Measurements from ENCODE around the gene TRPM1. TPM values are rescaled to one million over a fixed set of nuclear protein-coding genes. Genes with fewer than 3 reads are reported as not detected.

Gene TRPM1
- total and polyA plus RNA-seq, 4 donors: 0.09 TPM; not detected in 3

GRCh38 chr15:31108836-31109235 is 7.3 kb upstream of the TRPM1 start:
- H3K9me3 ChIP-seq (ENCODE audit: control insufficient read depth in 4 of 4, insufficient read depth in 3 of 4, low read length in 3 of 4): peaks cover 0 to 3% (median 0%) of the 10 kb centered on the region in 4 donors
- WGBS, 2 donors: 93 to 98% methylated on average over 4 of the region's 4 CpGs
- H3K27ac ChIP-seq (ENCODE audit: low read depth in 1 of 2, low read length in 1 of 2): no peak overlapping the region
- H3K9ac ChIP-seq (ENCODE audit: insufficient read depth in 1 of 2, low read length in 2 of 2): no peak overlapping the region
- TF ChIP-seq, protein P1, sequence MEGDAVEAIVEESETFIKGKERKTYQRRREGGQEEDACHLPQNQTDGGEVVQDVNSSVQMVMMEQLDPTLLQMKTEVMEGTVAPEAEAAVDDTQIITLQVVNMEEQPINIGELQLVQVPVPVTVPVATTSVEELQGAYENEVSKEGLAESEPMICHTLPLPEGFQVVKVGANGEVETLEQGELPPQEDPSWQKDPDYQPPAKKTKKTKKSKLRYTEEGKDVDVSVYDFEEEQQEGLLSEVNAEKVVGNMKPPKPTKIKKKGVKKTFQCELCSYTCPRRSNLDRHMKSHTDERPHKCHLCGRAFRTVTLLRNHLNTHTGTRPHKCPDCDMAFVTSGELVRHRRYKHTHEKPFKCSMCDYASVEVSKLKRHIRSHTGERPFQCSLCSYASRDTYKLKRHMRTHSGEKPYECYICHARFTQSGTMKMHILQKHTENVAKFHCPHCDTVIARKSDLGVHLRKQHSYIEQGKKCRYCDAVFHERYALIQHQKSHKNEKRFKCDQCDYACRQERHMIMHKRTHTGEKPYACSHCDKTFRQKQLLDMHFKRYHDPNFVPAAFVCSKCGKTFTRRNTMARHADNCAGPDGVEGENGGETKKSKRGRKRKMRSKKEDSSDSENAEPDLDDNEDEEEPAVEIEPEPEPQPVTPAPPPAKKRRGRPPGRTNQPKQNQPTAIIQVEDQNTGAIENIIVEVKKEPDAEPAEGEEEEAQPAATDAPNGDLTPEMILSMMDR (IDR thresholded peaks at IDR 0.05; ENCODE audit: control extremely low read depth, extremely low read depth): no peak
- ATAC-seq (ENCODE audit: insufficient read depth, low FRiP score) (no peak), DNase-seq (no peak)
- H3K4me3 ChIP-seq: no peak overlapping the region
- H3K4me1 ChIP-seq (ENCODE audit: control insufficient read depth in 5 of 5, insufficient read depth in 5 of 5, low read length in 5 of 5): no peaks in the 10 kb centered on the region
- no peaks in the 10 kb centered on the region for H3K36me3 ChIP-seq (ENCODE audit: control insufficient read depth in 4 of 4, insufficient read depth in 4 of 4, low read length in 4 of 4)
- H3K27me3 ChIP-seq (ENCODE audit: control insufficient read depth in 3 of 3, insufficient read depth in 3 of 3, low read length in 2 of 3): no peaks in the 10 kb centered on the region

DNA sequence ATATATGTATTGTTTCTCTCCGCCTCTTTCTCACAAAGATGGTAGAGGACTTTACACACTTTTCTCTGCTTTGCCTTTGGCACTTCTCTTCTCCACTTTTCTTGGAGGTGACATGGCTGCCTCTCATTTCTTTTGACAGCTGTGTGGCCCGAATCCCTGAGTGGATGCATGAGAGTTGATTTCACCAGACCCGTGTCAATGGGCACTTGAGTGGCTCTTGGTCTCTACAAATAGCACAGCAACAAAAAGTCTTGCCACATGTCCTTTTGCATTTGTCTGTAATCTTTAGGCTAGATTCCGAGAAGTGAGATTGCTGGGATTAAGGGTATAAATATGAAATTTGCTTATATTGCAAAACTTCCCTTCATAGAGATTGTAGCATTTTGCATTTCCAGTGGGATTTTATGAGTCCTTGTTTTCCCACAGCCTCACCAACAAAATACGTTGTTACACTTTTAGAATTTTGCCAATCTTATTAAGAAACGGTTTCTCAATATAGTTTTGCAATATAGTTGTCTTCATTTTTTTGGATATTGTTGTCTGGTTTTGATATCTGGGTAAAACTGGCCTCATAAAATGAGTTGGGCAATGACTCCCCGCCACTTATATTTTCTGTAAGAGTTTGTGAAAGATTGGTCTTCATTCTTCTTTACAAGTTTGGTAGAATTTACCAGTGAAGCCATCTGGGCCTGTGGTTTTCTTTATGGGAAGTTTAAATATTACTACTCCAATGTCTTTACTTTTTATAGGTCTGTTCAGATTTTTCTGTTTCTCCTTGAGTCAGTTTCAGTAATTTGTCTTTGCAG is 5.2 kb upstream of the TRPM1 start:
- Histone ChIP-seq H3K27ac (ENCODE audit: low read depth in 1 of 2, low read length in 1 of 2) (no peak overlapping the region), H3K9ac (ENCODE audit: insufficient read depth in 1 of 2, low read length in 2 of 2) (no peak overlapping the region), H3K9me3 (ENCODE audit: control insufficient read depth in 4 of 4, insufficient read depth in 3 of 4, low read length in 3 of 4) (no peaks in the 10 kb centered on the region), H3K36me3 (ENCODE audit: control insufficient read depth in 4 of 4, insufficient read depth in 4 of 4, low read length in 4 of 4) (no peaks in the 10 kb centered on the region), H3K4me3 (no peak overlapping the region), H3K4me1 (ENCODE audit: control insufficient read depth in 5 of 5, insufficient read depth in 5 of 5, low read length in 5 of 5) (no peaks in the 10 kb centered on the region), H3K27me3 (ENCODE audit: control insufficient read depth in 3 of 3, insufficient read depth in 3 of 3, low read length in 2 of 3) (no peaks in the 10 kb centered on the region)
- WGBS, 2 donors: 46 to 55% methylated on average over 7 of the region's 7 CpGs
- TF ChIP-seq, protein P1 (IDR thresholded peaks at IDR 0.05; ENCODE audit: control extremely low read depth, extremely low read depth): no peak
- DNase-seq (no peak), ATAC-seq (ENCODE audit: insufficient read depth, low FRiP score) (no peak)

DNA sequence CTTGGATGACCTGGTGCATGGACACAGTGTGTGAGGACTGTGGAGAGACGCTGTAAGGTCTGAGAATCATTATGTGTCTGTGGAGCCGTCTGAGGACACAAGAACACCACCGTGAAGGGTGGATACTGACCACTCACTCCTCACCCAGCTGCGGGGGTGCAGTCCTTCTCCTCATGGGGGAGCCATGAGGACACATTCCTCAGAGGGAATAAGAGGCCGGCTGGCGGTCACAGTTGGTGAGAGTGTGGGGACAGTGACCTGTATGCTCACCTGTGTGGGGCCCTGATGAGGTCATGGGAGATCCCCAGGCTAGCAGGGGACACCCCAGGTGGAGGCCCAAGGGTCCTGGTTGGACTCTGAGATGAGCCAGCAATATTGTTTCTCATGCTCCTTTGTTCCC is 2.5 kb upstream of the TRPM1 start:
- ATAC-seq (ENCODE audit: insufficient read depth, low FRiP score): no peak

More for the DNA sequence above, 2.5 kb upstream of the TRPM1 start:
- no peak for DNase-seq
- H3K27ac ChIP-seq (ENCODE audit: low read depth in 1 of 2, low read length in 1 of 2): no peak overlapping the region
- no peaks in the 10 kb centered on the region for H3K36me3 ChIP-seq (ENCODE audit: control insufficient read depth in 4 of 4, insufficient read depth in 4 of 4, low read length in 4 of 4)
- H3K9me3 ChIP-seq (ENCODE audit: control insufficient read depth in 4 of 4, insufficient read depth in 3 of 4, low read length in 3 of 4): no peaks in the 10 kb centered on the region
- 94% methylated on average over 6 of the region's 6 CpGs for WGBS, 2 donors
- H3K27me3 ChIP-seq (ENCODE audit: control insufficient read depth in 3 of 3, insufficient read depth in 3 of 3, low read length in 2 of 3): no peaks in the 10 kb centered on the region
- TF ChIP-seq, protein P1 (IDR thresholded peaks at IDR 0.05; ENCODE audit: control extremely low read depth, extremely low read depth): no peak
- no peak overlapping the region for H3K4me3 ChIP-seq
- no peaks in the 10 kb centered on the region for H3K4me1 ChIP-seq (ENCODE audit: control insufficient read depth in 5 of 5, insufficient read depth in 5 of 5, low read length in 5 of 5)
- H3K9ac ChIP-seq (ENCODE audit: insufficient read depth in 1 of 2, low read length in 2 of 2): no peak overlapping the region

Data from lung (tissue), 12 donors.